ENCODE data around the gene PLCH1. TPM values are rescaled to one million over a fixed set of nuclear protein-coding genes. Genes with fewer than 3 reads are reported as not detected.
A peak's percentile ranks its signal among the peaks of the same experiment; 100 is the strongest.

PLCH1 gene
- total RNA-seq, 5 donors from 2014 or later (not counting 1 experiment from before 2014, with no cell fraction given) = 0.06 to 0.12 (median 0.09) TPM; not detected in 1

- no peak overlapping the region for H3K4me3 ChIP-seq (ENCODE audit: control insufficient read depth in 1 of 2, extremely low read depth in 1 of 2, low read length in 1 of 2)
- DNase-seq (peak in 1 of 35 experiments; percentile 6), ATAC-seq (replicated peaks in 1 of 4) (peak in 1 of 4 experiments; percentile 31)
- H3K27ac Mint-ChIP-seq = peak overlapping the region in 1 of 2 donors; percentile 23
- no peaks in the 10 kb centered on the region for H3K9me3 ChIP-seq
- ChIA-PET CTCF (interaction anchor here in 1 of 2 donors (0.5 to 1.3 kb wide), 3 partner anchors 60 to 1394 kb away, joined by 3 to 7 read pairs (median 3); partner anchors contain the start of gene C3orf33), POLR2A (interaction anchor here in 1 of 2 donors (0.6 kb wide), 2 partner anchors 141 to 716 kb away, joined by 3 to 10 read pairs; no protein-coding TSS in a partner anchor)
- no peaks in the 10 kb centered on the region for H3K36me3 Mint-ChIP-seq
- peaks cover 19 to 36% of the 10 kb centered on the region in 2 donors for H3K27me3 Mint-ChIP-seq
- no peak overlapping the region for H3K27ac ChIP-seq (ENCODE audit: low read length)
- H3K4me1 ChIP-seq (ENCODE audit: control insufficient read depth in 1 of 2, extremely low read depth in 1 of 2, insufficient read depth in 2 of 2, low read length in 2 of 2) = peaks cover 0 to 24% of the 10 kb centered on the region in 2 experiments
- no peaks in the 10 kb centered on the region for H3K36me3 ChIP-seq (ENCODE audit: control insufficient read depth in 2 of 2, extremely low read depth in 1 of 2, insufficient read depth in 1 of 2, low read length in 1 of 2)
- H3K27me3 ChIP-seq (replicated peaks in 1 of 2; ENCODE audit: control insufficient read depth in 2 of 2, extremely low read depth in 1 of 2, insufficient read depth in 2 of 2, low read length in 1 of 2) = peaks cover 0 to 27% of the 10 kb centered on the region in 2 experiments
- no peaks in the 10 kb centered on the region for H3K9me3 Mint-ChIP-seq
- H3K4me3 Mint-ChIP-seq = peak overlapping the region; percentile 62 to 97 (median 86)
- 16% methylated on average over 14 of the region's 19 CpGs for WGBS (ENCODE audit: insufficient coverage)
- peaks cover 20 to 30% (median 30%) of the 10 kb centered on the region in 3 donors for H3K4me1 Mint-ChIP-seq
Measured at GRCh38 chr3:155745795-155746550, 1.1 kb upstream of the PLCH1 start.

DNA sequence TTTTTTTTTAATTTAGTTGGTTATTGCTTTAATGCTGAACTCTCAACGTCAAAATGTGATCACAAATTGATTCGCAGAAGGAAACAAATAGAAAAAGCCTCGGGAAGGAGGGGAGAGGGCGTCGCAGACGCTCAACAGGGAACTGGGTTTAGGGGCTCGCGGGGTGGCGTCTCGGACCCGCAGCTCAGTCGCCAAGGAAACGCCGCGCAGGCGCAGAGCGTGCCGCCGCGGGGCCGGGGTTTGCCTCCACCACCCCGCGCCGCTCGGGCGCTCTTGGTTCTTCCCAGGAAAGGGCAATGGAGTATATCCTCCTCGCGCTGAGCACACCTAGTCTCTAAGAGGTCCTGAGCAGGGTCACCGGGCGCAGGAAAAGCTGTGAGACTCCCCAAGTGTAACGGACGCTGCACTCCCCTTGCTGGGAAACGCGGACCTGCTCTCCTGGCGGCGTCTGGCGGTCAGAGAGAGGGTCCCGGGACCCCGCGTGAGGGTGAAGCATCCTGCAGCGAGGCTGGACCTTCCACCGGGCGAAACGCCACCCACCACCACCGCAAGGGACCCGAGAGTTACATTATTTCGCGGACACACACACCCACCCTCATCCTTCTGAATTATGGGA is 753 bp downstream of the PLCH1 start:
- Histone ChIP-seq H3K4me1 (ENCODE audit: control insufficient read depth in 1 of 2, extremely low read depth in 1 of 2, insufficient read depth in 2 of 2, low read length in 2 of 2) (peaks cover 0 to 24% of the 10 kb centered on the region in 2 experiments), H3K27me3 (replicated peaks in 1 of 2; ENCODE audit: control insufficient read depth in 2 of 2, extremely low read depth in 1 of 2, insufficient read depth in 2 of 2, low read length in 1 of 2) (peaks cover 0 to 27% of the 10 kb centered on the region in 2 experiments), H3K4me3 (ENCODE audit: control insufficient read depth in 1 of 2, extremely low read depth in 1 of 2, low read length in 1 of 2) (peak overlapping the region; percentile 61 to 74), H3K36me3 (ENCODE audit: control insufficient read depth in 2 of 2, extremely low read depth in 1 of 2, insufficient read depth in 1 of 2, low read length in 1 of 2) (no peaks in the 10 kb centered on the region), H3K9me3 (no peaks in the 10 kb centered on the region), H3K27ac (ENCODE audit: low read length) (no peak overlapping the region)
- ATAC-seq (replicated peaks in 1 of 4) (peak in 3 of 4 experiments; percentile 34 to 47 (median 44)), DNase-seq (peak in 17 of 35 experiments; percentile 3 to 38 (median 21))
- peak overlapping the region; percentile 86 to 97 (median 86) for H3K4me3 Mint-ChIP-seq
- POLR2A ChIA-PET = no interaction called here
- H3K27me3 Mint-ChIP-seq = peaks cover 30 to 52% of the 10 kb centered on the region in 2 donors
- H3K36me3 Mint-ChIP-seq = no peaks in the 10 kb centered on the region
- under 1% methylated on average over 48 of the region's 48 CpGs for WGBS (ENCODE audit: insufficient coverage)
- CTCF ChIA-PET = interaction anchor here (0.7 to 1.2 kb wide), 2 partner anchors 62 to 109 kb away, joined by 3 to 5 read pairs; partner anchors contain the start of gene C3orf33 (in 1 of the 2)
- peaks cover 20 to 30% (median 30%) of the 10 kb centered on the region in 3 donors for H3K4me1 Mint-ChIP-seq
- no peaks in the 10 kb centered on the region for H3K9me3 Mint-ChIP-seq
- no peak overlapping the region for H3K27ac Mint-ChIP-seq

- peaks cover 0 to 27% of the 10 kb centered on the region in 2 experiments for H3K27me3 ChIP-seq (replicated peaks in 1 of 2; ENCODE audit: control insufficient read depth in 2 of 2, extremely low read depth in 1 of 2, insufficient read depth in 2 of 2, low read length in 1 of 2)
- peaks cover 0 to 24% of the 10 kb centered on the region in 2 experiments for H3K4me1 ChIP-seq (ENCODE audit: control insufficient read depth in 1 of 2, extremely low read depth in 1 of 2, insufficient read depth in 2 of 2, low read length in 2 of 2)
- Mint-ChIP-seq H3K4me3 (peak overlapping the region; percentile 86 to 97 (median 86)), H3K4me1 (peaks cover 20 to 30% (median 30%) of the 10 kb centered on the region in 3 donors), H3K27me3 (peaks cover 31 to 54% of the 10 kb centered on the region in 2 donors), H3K27ac (no peak overlapping the region), H3K9me3 (no peaks in the 10 kb centered on the region), H3K36me3 (no peaks in the 10 kb centered on the region)
- 33% methylated on average over 1 of the region's 8 CpGs for WGBS (ENCODE audit: insufficient coverage)
- no peak overlapping the region for H3K27ac ChIP-seq (ENCODE audit: low read length)
- ChIA-PET POLR2A (no interaction called here), CTCF (interaction anchor here (0.7 to 1.2 kb wide), 2 partner anchors 62 to 108 kb away, joined by 3 to 5 read pairs; partner anchors contain the start of gene C3orf33 (in 1 of the 2))
- ATAC-seq (replicated peaks in 1 of 4) = no peak
- H3K9me3 ChIP-seq = no peaks in the 10 kb centered on the region
- peak in 1 of 35 experiments; percentile 22 for DNase-seq
- peak overlapping the region; percentile 61 to 74 for H3K4me3 ChIP-seq (ENCODE audit: control insufficient read depth in 1 of 2, extremely low read depth in 1 of 2, low read length in 1 of 2)
- no peaks in the 10 kb centered on the region for H3K36me3 ChIP-seq (ENCODE audit: control insufficient read depth in 2 of 2, extremely low read depth in 1 of 2, insufficient read depth in 1 of 2, low read length in 1 of 2)
Measured at GRCh38 chr3:155743606-155744005, 1.3 kb downstream of the PLCH1 start.

- no peaks in the 10 kb centered on the region for H3K36me3 ChIP-seq (ENCODE audit: control insufficient read depth in 2 of 2, extremely low read depth in 1 of 2, insufficient read depth in 1 of 2, low read length in 1 of 2)
- peaks cover 0 to 27% of the 10 kb centered on the region in 2 experiments for H3K27me3 ChIP-seq (replicated peaks in 1 of 2; ENCODE audit: control insufficient read depth in 2 of 2, extremely low read depth in 1 of 2, insufficient read depth in 2 of 2, low read length in 1 of 2)
Measured at GRCh38 chr3:155742349-155742965, 2.4 kb downstream of the PLCH1 start.

GRCh38 chr3:155741603-155742002 is 3.3 kb downstream of the PLCH1 start:
- H3K4me3 ChIP-seq (ENCODE audit: control insufficient read depth in 1 of 2, extremely low read depth in 1 of 2, low read length in 1 of 2) = no peak overlapping the region
- no peak overlapping the region for H3K27ac Mint-ChIP-seq
- H3K4me3 Mint-ChIP-seq = no peak overlapping the region
- no peaks in the 10 kb centered on the region for H3K9me3 ChIP-seq
- ATAC-seq (replicated peaks in 1 of 4) = no peak
- H3K27me3 ChIP-seq (replicated peaks in 1 of 2; ENCODE audit: control insufficient read depth in 2 of 2, extremely low read depth in 1 of 2, insufficient read depth in 2 of 2, low read length in 1 of 2) = peaks cover 0 to 33% of the 10 kb centered on the region in 2 experiments
- ChIA-PET CTCF (interaction anchor here in 1 of 2 donors (0.6 kb wide), 1 partner anchor 31 kb away, joined by 9 read pairs; no protein-coding TSS in a partner anchor), POLR2A (no interaction called here)
- peaks cover 0 to 24% of the 10 kb centered on the region in 2 experiments for H3K4me1 ChIP-seq (ENCODE audit: control insufficient read depth in 1 of 2, extremely low read depth in 1 of 2, insufficient read depth in 2 of 2, low read length in 2 of 2)
- no peaks in the 10 kb centered on the region for H3K9me3 Mint-ChIP-seq
- peaks cover 41 to 62% of the 10 kb centered on the region in 2 donors for H3K27me3 Mint-ChIP-seq
- no peaks in the 10 kb centered on the region for H3K36me3 Mint-ChIP-seq
- peaks cover 20 to 30% (median 30%) of the 10 kb centered on the region in 3 donors for H3K4me1 Mint-ChIP-seq
- no peak overlapping the region for H3K27ac ChIP-seq (ENCODE audit: low read length)
- no peak for DNase-seq
- H3K36me3 ChIP-seq (ENCODE audit: control insufficient read depth in 2 of 2, extremely low read depth in 1 of 2, insufficient read depth in 1 of 2, low read length in 1 of 2) = no peaks in the 10 kb centered on the region

More at GRCh38 chr3:155742349-155742965, 2.4 kb downstream of the PLCH1 start:
- Mint-ChIP-seq H3K27me3 (peaks cover 39 to 62% of the 10 kb centered on the region in 2 donors), H3K27ac (no peak overlapping the region), H3K4me1 (peaks cover 20 to 30% (median 30%) of the 10 kb centered on the region in 3 donors), H3K9me3 (no peaks in the 10 kb centered on the region), H3K36me3 (no peaks in the 10 kb centered on the region), H3K4me3 (peak overlapping the region; percentile 25 to 97 (median 39))
- no peak for DNase-seq
- no peak overlapping the region for H3K27ac ChIP-seq (ENCODE audit: low read length)
- WGBS (ENCODE audit: insufficient coverage) = no CpG with 5 or more reads among the region's 5 CpGs
- peaks cover 0 to 24% of the 10 kb centered on the region in 2 experiments for H3K4me1 ChIP-seq (ENCODE audit: control insufficient read depth in 1 of 2, extremely low read depth in 1 of 2, insufficient read depth in 2 of 2, low read length in 2 of 2)
- CTCF ChIA-PET = no interaction called here
- H3K4me3 ChIP-seq (ENCODE audit: control insufficient read depth in 1 of 2, extremely low read depth in 1 of 2, low read length in 1 of 2) = no peak overlapping the region
- POLR2A ChIA-PET = no interaction called here
- no peak for ATAC-seq (replicated peaks in 1 of 4)
- H3K9me3 ChIP-seq = no peaks in the 10 kb centered on the region
